HEK293 (cell line): ENCODE measurements around the gene TIMM10B.

Experiments
- SP2 ChIP-seq: fragments of 450-650 bp; formaldehyde crosslinking; IDR thresholded peaks from 2 replicates; pipeline ENCODE4 v1.5.1; 2016; ENCODE audit warnings: missing biosample characterization, missing genetic modification characterization
- ZNF114 ChIP-seq: fragments of 450-650 bp; formaldehyde crosslinking; IDR thresholded peaks from 2 replicates; pipeline ENCODE4 v1.5.0; 2017; ENCODE audit warnings: missing biosample characterization, missing genetic modification characterization
- ZNF24 ChIP-seq: fragments of 450-650 bp; formaldehyde crosslinking; IDR thresholded peaks from 2 replicates; pipeline ENCODE4 v1.5.1; 2016; ENCODE audit warnings: missing biosample characterization, missing genetic modification characterization
- ZNF544 ChIP-seq: fragments of 450-650 bp; formaldehyde crosslinking; IDR thresholded peaks from 2 replicates; pipeline ENCODE4 v1.5.0; 2017; ENCODE audit warnings: missing biosample characterization, missing genetic modification characterization
- TF ChIP-seq, protein P1 (sequence below): fragments of 450-650 bp; formaldehyde crosslinking; IDR thresholded peaks from 2 replicates; pipeline ENCODE4 v1.5.1; 2016; ENCODE audit warnings: missing biosample characterization, missing genetic modification characterization
- TF ChIP-seq, protein P2 (sequence below): fragments of 450-650 bp; formaldehyde crosslinking; IDR thresholded peaks from 2 replicates; pipeline ENCODE4 v1.5.1; 2016; ENCODE audit warnings: missing biosample characterization, missing genetic modification characterization

DNA sequence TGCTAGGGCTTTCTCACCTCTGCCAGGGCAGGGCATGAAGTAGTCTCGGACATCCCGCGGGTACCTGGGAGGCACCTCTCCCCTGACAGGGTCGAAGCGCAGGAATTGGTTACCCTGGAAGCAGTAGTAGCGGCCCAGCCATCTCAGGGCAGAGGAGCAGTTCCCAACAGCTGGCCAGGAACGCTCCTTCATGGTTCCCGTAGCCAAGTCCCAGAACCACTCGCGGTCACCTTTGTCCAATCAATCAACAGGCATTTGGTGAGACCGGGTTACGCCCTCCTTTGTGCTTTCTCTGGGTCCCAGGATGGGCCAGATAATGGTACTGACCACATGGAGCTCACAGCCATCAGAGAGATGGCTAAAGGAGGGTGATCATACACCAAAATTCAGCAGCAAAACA is 43.9 kb upstream of the TIMM10B start:
- TF ChIP-seq ZNF114 = no peak
- no peak for TF ChIP-seq SP2 (tag by site-specific recombination)
- no peak for TF ChIP-seq ZNF24 (tag by site-specific recombination)
- TF ChIP-seq, protein P1, sequence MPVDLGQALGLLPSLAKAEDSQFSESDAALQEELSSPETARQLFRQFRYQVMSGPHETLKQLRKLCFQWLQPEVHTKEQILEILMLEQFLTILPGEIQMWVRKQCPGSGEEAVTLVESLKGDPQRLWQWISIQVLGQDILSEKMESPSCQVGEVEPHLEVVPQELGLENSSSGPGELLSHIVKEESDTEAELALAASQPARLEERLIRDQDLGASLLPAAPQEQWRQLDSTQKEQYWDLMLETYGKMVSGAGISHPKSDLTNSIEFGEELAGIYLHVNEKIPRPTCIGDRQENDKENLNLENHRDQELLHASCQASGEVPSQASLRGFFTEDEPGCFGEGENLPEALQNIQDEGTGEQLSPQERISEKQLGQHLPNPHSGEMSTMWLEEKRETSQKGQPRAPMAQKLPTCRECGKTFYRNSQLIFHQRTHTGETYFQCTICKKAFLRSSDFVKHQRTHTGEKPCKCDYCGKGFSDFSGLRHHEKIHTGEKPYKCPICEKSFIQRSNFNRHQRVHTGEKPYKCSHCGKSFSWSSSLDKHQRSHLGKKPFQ = no peak
- TF ChIP-seq ZNF544 (tag by site-specific recombination) = no peak
- TF ChIP-seq, protein P2, sequence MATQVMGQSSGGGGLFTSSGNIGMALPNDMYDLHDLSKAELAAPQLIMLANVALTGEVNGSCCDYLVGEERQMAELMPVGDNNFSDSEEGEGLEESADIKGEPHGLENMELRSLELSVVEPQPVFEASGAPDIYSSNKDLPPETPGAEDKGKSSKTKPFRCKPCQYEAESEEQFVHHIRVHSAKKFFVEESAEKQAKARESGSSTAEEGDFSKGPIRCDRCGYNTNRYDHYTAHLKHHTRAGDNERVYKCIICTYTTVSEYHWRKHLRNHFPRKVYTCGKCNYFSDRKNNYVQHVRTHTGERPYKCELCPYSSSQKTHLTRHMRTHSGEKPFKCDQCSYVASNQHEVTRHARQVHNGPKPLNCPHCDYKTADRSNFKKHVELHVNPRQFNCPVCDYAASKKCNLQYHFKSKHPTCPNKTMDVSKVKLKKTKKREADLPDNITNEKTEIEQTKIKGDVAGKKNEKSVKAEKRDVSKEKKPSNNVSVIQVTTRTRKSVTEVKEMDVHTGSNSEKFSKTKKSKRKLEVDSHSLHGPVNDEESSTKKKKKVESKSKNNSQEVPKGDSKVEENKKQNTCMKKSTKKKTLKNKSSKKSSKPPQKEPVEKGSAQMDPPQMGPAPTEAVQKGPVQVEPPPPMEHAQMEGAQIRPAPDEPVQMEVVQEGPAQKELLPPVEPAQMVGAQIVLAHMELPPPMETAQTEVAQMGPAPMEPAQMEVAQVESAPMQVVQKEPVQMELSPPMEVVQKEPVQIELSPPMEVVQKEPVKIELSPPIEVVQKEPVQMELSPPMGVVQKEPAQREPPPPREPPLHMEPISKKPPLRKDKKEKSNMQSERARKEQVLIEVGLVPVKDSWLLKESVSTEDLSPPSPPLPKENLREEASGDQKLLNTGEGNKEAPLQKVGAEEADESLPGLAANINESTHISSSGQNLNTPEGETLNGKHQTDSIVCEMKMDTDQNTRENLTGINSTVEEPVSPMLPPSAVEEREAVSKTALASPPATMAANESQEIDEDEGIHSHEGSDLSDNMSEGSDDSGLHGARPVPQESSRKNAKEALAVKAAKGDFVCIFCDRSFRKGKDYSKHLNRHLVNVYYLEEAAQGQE (tag by site-specific recombination) = no peak
